Measurements from ENCODE around the gene CDC16. TPM values are rescaled to one million over a fixed set of nuclear protein-coding genes. Genes with fewer than 3 reads are reported as not detected.

Gene CDC16
- total and polyA plus RNA-seq, 9 of the 15 experiments (the other 6 are each of a cell fraction or from before 2014, with no cell fraction given) = 23.2 to 102 (median 51.6) TPM

DNA sequence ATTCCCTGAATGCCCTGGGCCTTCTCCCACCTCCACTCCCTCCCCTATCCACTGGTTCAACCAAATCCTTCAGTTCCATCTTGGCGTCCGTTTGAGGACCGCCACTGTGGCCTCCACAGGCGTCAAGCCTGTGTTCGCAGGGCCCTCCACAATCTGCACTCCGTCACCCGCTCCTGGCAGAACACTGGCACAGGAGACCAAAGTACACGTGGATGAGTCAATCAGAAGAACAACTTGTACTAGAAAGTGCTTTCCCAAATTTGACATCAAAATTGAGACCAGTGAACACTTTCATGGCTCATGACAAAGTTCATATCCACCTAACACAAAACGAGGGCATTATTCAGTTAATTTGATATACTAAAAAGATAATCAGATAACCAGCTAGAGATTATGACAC lies 6.5 kb upstream of the CDC16 start:
- Histone ChIP-seq H3K27ac (ENCODE audit: extremely low read depth, low read depth, low read length) (no peak overlapping the region), H3K4me3 (no peak overlapping the region), H3K9me3 (replicated peaks; ENCODE audit: control insufficient read depth, insufficient read depth, low read depth, low read length) (no peaks in the 10 kb centered on the region), H3K9ac (ENCODE audit: insufficient read depth in 1 of 2, low read depth in 2 of 2, low read length in 2 of 2) (no peak overlapping the region), H3K4me2 (ENCODE audit: insufficient read depth, low read length) (no peak overlapping the region), H4K20me1 (replicated peaks; ENCODE audit: control insufficient read depth, insufficient read depth, low read length) (no peaks in the 10 kb centered on the region), H3K4me1 (replicated peaks in 1 of 2; ENCODE audit: control insufficient read depth in 2 of 2, insufficient read depth in 2 of 2, low read length in 2 of 2) (peaks cover 12 to 20% of the 10 kb centered on the region in 2 experiments; a peak in 4 of 5 replicates), H3K36me3 (ENCODE audit: control insufficient read depth, insufficient read depth, low read length) (no peaks in the 10 kb centered on the region), H3K79me2 (ENCODE audit: control insufficient read depth, insufficient read depth, low read length) (no peaks in the 10 kb centered on the region), H3K9me1 (ENCODE audit: control insufficient read depth, insufficient read depth, low read length) (no peaks in the 10 kb centered on the region), H3K27me3 (ENCODE audit: control insufficient read depth in 2 of 2, insufficient read depth in 2 of 2, low read length in 2 of 2) (no peaks in the 10 kb centered on the region), H2AFZ (ENCODE audit: low read depth, low read length) (no peak overlapping the region)
- no peak for ATAC-seq
- ChIA-PET CTCF (ENCODE audit: low intra/inter-chr PET ratio) (no interaction called here), POLR2A (no interaction called here)
- no peak for DNase-seq (ENCODE audit: extremely low read depth in 1 of 4, low spot score in 3 of 4)
- 52% methylated on average over 3 of the region's 9 CpGs for WGBS (ENCODE audit: insufficient coverage, low coverage, missing lambda C conversion rate)
- in situ Hi-C loops (cut with MboI) = no loop called here
- BruUV-seq (replicated peaks) = no TSS peak
- no peak for TF ChIP-seq ZNF57 (CRISPR knock-in tag; IDR thresholded peaks at IDR 0.05)
- no peak for TF ChIP-seq ZNF644 (tag; IDR thresholded peaks at IDR 0.05; ENCODE audit: low read depth)
- TF ChIP-seq PRPF4 (IDR thresholded peaks at IDR 0.05; ENCODE audit: insufficient read depth, low read depth, low read length, poor library complexity, severe bottlenecking) = no peak
- no peak for TF ChIP-seq ZNF354B (CRISPR knock-in tag; IDR thresholded peaks at IDR 0.05)
- no peak for TF ChIP-seq ZNF324 (CRISPR knock-in tag; IDR thresholded peaks at IDR 0.05)
- TF ChIP-seq, protein P1, sequence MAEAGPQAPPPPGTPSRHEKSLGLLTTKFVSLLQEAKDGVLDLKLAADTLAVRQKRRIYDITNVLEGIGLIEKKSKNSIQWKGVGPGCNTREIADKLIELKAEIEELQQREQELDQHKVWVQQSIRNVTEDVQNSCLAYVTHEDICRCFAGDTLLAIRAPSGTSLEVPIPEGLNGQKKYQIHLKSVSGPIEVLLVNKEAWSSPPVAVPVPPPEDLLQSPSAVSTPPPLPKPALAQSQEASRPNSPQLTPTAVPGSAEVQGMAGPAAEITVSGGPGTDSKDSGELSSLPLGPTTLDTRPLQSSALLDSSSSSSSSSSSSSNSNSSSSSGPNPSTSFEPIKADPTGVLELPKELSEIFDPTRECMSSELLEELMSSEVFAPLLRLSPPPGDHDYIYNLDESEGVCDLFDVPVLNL (CRISPR knock-in tag; IDR thresholded peaks at IDR 0.05; ENCODE audit: low read depth) = no peak
- no peak for TF ChIP-seq GABPB1 (CRISPR knock-in tag; IDR thresholded peaks at IDR 0.05)
- no peak for TF ChIP-seq PML (IDR thresholded peaks at IDR 0.05; ENCODE audit: low read length)
- TF ChIP-seq, protein P2, sequence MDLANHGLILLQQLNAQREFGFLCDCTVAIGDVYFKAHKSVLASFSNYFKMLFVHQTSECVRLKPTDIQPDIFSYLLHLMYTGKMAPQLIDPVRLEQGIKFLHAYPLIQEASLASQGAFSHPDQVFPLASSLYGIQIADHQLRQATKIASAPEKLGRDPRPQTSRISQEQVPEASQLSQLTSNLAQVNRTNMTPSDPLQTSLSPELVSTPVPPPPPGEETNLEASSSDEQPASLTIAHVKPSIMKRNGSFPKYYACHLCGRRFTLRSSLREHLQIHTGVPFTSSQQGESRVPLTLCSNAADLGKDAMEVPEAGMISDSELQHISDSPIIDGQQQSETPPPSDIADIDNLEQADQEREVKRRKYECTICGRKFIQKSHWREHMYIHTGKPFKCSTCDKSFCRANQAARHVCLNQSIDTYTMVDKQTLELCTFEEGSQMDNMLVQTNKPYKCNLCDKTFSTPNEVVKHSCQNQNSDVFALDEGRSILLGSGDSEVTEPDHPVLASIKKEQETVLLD (IDR thresholded peaks at IDR 0.05) = no peak
- no peak for TF ChIP-seq FOXM1 (IDR thresholded peaks at IDR 0.05; ENCODE audit: low read depth)
- no peak for TF ChIP-seq FOXM1 (CRISPR knock-in tag; IDR thresholded peaks at IDR 0.05; ENCODE audit: low read depth)
- TF ChIP-seq, protein P3, sequence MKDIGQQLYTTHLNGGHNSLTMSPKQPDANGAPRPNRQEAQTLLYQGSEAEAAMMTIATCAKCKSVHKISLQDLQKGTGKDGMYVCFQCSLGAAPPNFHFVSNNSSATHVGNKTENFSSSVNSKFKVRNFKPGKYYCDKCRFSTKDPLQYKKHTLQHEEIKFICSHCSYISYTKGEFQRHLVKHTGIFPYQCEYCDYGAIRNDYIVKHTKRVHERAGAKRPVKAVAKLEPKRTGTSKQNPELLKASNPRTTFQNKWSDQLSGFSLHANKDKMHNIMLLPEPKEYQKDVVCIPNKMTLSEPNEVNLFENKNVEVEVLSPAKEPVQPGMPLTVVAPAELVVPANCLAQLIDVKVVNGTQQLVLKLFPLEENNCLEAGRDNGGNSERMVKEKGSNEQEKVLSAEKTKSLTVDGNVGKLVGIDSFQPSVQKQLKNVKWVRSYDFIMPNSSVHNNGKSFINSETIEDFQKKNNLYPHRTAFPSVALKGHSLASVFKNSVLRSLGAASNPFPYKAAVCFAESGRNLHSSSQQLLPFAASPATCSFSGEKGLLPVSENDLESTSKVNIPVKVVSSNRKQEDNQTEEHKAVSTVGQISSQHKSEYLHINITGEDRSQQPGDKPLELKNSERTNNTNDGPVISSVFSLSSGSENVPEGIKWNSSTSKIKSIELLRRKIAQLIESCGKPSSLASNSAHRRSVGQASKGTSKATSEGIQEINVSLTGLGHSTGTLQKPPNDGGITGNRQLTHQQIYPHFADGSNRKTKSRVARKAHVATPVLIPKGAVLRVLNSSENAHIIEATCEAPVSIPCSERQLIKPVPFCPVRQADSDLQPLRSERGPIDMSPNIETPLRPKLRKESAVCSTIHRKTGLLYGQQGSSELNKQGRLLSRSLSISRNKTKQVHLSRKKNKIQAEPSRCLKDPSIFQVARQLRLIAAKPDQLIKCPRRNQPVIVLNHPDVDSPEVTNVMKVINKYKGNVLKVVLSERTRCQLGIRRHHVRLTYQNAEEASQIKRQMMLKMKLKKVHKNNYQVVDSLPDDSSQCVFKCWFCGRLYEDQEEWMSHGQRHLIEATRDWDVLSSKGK (CRISPR knock-in tag; IDR thresholded peaks at IDR 0.05) = no peak
- intact Hi-C loops (cut with micrococcal nuclease) = loop anchor here (5.0 kb wide), 1 partner anchor 411 kb away; no protein-coding TSS in a partner anchor
- no peak for FAIRE-seq
